8988T (cell line): ENCODE measurements around the gene TIMP1.
A peak's percentile ranks its signal among the peaks of the same experiment; 100 is the strongest.

Source experiments
- DNase-seq: peaks from one replicate; pipeline ENCODE4 v3.0.0; 2011

Gene TIMP1

DNA sequence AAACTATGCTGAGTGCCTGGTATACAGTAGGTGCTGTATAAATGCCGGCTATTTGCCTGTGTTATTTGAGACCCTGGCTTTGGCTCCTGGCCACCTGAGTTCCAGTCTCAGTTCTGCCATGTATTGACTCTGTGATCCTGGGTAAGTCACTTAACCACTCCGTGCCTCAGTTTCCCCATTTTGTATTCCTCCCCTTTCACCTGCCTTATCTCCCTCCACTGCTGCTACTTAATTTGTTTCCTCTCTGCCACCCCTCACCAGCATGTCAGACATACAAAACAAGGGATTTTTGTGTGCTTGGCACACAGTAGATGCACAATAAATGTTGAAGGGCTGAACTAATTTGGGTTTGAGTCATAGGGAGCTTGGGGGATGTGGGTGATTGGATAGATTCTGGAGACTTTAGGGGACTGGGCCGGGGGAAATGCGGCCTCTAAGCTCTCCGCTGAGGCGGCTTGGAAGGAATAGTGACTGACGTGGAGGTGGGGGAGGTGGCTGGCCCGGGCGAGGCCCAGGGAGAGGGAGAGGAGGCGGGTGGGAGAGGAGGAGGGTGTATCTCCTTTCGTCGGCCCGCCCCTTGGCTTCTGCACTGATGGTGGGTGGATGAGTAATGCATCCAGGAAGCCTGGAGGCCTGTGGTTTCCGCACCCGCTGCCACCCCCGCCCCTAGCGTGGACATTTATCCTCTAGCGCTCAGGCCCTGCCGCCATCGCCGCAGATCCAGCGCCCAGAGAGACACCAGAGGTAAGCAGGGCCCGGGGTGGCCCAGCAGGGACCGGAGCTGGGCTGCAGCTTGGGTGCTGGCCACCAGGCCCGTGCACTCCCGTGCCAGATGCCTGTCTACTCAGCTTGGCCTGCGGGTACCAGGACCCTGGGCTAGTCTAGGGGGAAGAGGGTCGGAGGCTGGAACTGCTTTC lies at the start of gene TIMP1:
Gene TIMP1 (plus strand): TSS at position 706 of the 917 bp plus-strand sequence. CDS start 980 bp downstream, outside the sequence.
- peak; percentile 82 for DNase-seq

DNA sequence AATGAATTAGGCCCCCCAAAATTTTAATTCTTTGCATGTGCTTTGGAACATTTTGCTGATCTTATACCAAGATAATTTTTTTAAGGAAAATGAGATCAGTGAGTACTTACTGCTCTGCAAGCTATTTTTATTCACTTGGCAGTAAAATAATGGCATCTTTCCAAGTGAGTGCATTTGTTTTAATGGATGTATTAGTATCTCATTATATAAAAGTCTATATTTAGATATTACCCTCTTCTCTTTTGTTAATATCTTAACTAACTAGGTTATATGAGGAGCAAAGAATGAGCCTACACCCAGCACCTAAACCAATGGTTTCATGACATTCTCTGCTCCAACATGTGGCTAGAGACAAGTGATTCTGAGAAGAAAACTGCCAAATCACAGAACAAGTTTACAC lies 42.4 kb upstream of the TIMP1 start:
- DNase-seq, result no peak

DNA sequence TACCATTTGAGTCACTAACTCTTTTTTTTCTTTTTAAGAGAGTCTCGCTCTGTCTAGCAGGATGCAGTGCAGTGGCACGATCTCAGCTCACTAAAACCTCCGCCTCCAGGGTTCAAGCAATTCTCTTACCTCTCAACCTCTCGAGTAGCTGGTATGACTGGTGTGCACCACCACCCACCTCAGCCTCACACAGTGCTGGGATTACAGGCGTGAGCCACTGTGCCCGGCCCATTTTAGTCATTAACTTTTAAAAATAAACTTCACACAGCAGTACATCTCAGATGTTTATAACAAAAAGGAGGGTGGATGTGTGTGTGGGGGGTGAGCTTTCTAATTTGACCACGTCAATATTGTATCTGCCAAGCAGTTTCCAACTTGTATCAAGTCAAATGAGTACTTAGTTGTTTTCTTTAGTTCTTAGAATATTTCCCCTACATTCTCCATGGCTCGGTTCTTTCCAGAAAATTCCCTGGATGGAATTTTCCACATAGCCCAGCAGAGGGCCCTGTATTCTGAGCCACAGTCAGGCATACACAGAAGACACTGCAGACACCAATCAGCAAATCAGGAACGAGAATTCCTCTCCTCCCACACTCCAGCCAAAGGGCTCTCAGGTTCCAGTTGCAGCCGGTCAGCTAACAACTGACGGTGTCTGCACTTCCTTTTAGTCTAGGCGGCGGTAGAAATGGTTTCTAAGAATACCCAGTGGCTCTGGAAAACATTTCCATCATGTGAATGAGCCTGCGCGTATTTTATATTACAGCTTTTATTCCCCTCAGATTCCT lies 41.3 kb upstream of the TIMP1 start:
- peak; percentile 53 for DNase-seq

DNA sequence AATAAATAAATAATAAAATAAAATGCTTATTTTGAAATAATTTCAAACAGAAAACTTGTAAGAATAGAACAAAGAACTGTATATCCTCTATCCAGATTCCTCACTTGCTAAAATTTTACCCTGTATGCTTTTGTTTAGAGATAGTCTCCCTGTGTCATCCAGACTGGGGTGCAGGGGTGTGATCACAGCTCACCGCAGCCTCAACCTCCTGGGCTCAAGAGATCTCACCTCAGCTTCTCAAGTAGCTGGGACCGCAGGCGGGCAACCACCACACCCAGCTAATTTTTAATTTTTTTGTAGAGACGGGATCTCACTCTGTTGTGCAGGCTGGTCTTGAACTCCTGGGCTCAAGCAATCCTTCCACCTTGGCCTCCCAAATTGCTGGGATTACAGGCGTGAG lies 38.7 kb upstream of the TIMP1 start:
- no peak for DNase-seq

DNA sequence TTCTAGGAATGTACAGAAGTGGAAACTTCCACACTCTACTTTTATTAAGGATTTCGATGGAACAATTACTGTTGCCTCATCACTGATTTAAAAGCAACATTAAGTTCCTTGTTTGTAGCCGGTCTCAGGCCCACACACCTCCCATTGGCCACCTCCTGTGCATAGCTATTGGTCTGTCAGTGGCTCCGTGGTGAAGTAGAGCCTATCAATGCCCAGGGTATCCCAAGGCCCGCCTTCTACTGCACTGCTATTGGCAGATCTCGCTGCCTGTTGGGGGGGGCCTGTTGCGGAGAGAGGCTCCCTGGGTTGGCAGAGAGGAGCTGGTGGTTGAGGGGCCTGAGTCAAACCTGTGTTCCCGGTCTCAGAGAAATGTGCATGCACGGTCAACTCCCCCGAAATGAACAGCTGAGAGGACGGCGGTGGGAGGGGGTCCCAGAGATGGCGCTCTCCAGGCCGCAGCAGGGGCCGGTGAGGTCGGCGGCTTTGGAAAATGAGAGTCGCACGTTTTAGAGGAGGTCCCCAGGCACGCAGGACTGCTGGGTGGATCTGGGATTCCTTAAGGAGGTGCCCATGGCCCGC lies 26.1 kb upstream of the TIMP1 start:
- no peak for DNase-seq

DNA sequence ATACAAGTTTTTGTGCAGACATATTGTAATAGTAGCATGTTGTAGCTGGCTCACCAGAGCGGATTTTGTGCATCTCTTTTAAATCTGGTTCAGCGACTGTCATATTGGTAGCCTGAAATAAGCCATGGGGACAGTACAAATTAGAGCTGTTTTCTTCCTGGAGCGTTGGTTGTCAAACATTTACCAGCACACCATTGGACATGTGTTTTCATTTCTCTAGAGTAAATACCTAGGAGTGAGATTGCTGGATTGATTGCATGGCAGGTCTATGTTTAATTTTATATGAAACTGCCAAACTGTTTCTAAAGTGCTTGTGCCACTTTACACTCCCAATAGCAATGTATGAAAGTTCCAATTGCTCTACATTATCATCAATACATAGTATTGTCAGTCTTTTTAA lies 23.8 kb upstream of the TIMP1 start:
- no peak for DNase-seq

DNA sequence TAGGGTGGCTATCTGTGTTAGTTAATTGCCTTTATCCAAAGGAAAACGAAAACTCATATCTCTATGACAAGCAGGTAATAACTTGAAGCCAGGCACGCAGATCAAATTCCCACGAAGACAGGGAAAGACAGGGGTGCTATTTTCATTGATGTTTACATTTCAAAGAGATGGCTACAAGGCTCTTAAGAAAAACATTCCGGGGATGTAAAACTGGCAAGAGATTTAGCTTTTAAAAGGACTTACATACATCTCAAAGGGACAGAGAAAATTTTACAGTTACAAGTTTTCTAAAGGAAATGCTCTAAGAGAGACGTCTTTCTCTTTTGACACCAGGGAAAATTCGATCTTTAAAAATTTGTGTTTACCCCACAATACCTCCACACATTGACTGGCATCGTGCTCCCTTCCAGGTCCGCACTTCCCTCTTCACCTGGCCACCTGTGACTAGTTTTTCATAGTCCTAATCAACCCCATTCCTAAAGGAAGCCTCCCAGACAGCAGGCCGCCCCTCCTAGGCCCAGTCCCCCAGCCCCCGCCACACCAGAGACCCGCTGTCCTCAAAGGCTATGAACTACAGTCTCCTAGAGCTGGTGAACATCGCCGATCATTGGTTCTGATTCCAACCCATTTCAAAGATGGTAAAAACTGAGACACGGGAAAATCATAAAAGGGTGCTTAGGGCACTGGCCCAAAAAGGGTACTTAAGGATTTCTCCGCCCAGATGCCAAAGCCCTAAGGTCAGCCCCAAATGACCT lies 21.9 kb upstream of the TIMP1 start:
- no peak for DNase-seq

DNA sequence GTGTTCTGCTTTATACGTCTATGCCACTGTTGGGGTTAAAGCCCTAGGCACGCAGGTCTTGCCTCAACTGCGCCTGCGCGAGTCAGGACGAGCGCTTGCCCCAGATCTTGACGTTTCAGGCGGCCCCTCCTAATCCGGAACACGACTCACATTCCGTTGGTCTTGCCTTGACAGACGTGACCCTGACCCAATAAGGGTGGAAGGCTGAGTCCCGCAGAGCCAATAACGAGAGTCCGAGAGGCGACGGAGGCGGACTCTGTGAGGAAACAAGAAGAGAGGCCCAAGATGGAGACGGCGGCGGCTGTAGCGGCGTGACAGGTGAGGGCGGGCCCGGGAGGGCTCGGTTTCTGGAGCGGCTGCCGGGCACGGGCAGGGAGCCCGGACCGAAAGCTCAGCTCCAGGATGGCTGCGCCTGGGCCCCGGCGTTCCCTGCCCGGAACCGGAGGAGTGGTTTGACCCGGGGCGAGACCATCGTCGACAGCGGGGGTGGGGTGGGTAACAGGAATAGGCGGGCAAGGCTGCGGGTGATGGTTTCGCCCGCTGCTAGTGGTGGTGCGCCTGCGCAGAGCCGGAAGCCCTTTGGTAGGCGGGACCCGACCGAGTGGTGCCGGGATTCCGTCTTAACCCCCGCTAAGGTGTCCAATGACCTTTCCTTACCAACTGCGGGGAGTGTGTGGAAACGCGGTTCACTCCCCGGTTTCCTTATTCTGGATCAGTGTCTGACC lies 21.1 kb upstream of the TIMP1 start, which contains the start of gene ARAF:
Gene ARAF (plus strand): TSS at position 272 of the 725 bp plus-strand sequence. CDS start 1,763 bp downstream, outside the sequence.
- peak; percentile 82 for DNase-seq

DNA sequence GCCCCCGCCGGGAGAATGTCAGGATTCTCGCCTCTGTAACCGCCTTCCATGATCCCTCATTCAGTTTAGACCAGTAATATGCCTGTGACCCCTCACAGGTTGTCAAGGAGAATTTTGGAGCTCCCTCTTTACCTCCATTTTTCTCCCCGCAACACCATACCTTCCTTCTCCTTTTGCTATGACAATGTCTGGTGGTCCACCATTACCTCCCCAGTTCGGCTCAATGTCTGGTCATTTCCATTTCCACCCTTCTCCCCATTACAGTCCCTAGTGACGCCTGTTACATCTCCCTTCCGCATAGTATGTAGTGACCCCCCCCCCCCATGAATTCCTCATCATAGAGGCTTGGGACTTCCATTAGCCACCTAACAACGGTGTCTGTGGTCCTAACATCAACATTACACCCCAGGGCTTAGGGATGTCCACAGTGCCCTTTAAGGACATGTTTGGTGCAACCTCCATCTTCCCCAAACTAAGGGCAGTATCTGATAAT lies 20.5 kb upstream of the TIMP1 start:
- DNase-seq, result no peak

DNA sequence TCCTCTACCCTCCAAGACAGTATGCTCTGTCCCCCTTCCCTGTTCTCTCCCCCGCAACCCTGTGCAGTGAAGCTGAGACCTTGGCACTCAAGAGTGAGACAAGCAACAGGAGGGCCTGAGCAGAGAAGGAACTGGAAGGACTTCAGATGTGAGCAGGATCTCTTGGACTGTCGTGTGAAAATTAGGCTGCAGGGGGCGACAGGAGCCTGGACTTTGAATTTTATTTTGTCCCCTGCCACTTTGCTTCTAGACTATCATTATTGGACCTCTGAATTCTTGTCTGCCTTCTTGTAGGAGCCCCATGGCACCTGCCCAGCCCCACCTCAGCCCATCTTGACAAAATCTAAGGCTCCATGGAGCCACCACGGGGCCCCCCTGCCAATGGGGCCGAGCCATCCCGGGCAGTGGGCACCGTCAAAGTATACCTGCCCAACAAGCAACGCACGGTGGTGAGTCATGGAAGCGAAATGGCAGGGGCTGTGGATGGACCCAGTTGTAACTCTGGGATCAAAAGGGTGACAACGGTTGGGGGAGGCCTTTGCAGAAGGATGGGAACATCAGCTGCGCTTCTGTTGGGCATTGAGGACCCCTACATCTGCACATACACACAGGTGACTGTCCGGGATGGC lies 19.5 kb upstream of the TIMP1 start:
- no peak for DNase-seq

DNA sequence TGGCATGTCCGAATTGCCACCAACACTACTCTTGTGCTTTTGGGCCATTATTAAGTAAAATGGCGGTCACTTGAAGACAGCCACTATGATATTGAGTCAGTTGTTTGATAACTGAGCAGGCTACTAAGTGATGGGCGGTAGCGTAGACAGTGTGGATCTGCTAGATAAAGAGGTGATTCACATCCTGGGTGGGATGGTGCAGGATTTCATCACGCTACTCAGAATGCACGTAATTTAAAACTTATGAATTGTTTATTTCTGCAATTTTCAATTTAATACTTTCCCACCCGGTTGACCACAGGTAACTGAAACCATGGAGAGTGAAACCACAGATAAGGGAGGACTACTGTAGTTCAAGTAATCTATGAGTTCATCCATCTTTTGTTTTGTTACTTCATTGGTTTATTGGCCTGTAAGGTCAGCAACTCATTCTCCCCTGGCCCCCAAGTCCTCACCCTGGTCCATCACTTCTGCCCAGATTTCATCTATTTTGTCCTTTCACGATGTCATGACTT lies 18.4 kb upstream of the TIMP1 start:
- no peak for DNase-seq

DNA sequence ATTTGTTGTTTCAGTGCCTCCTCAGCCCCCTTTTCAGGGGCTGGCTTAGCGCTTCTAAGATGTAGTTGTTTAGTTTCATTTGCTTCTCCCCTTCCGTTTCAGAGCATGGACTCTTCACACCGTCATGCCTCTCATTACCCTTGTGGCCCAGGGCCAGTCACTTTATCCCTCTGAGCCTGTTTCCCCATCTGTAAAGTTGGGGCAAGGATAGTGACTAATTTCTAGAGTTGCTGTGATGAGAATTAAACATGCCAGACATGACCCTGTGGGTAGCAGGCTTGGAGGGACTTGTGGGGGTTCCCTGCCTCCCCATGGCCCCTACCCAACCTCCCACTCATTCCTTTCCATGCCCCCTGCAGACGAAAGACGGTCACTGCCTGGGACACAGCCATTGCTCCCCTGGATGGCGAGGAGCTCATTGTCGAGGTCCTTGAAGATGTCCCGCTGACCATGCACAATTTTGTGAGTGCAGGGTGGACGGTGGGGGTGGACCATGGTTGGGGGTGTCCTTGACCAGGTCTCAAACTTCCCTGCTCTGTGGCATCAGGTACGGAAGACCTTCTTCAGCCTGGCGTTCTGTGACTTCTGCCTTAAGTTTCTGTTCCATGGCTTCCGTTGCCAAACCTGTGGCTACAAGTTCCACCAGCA lies 17.7 kb upstream of the TIMP1 start:
- DNase-seq, result no peak

DNA sequence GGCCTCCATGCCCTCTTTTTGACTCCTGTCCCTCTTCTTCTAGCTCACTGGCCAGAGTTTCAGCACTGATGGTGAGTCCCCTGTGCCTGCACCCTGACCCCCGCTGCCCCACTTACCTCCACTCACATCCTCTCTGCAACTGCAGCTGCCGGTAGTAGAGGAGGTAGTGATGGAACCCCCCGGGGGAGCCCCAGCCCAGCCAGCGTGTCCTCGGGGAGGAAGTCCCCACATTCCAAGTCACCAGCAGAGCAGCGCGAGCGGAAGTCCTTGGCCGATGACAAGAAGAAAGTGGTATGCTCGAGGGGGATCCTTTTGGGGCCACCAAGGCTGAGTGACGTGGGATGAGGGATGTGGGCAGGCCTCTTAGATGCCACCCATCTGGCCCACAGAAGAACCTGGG lies 15.4 kb upstream of the TIMP1 start:
- DNase-seq, result no peak

DNA sequence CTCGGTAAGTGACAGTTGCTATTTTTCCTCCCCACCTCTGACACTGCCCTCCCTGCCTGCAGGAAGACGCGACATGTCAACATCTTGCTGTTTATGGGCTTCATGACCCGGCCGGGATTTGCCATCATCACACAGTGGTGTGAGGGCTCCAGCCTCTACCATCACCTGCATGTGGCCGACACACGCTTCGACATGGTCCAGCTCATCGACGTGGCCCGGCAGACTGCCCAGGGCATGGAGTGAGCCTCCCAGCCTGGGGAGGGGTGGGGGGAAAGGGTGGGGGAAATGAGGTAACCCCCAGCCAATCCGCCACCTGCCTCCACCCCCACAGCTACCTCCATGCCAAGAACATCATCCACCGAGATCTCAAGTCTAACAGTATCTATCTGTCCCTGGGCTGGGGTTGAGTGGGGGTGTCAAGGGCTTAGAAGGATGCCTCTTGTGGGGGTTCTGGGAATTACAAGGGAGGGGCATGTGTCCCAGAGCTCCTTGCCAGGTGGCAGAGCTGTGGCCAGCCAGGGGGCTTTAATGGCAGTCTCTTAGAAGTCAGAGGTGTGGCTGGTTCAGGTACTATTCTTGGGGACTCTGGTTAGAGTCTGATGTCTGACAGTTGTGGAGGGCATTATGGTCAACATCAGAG lies 13.5 kb upstream of the TIMP1 start:
- DNase-seq, result peak; percentile 68

DNA sequence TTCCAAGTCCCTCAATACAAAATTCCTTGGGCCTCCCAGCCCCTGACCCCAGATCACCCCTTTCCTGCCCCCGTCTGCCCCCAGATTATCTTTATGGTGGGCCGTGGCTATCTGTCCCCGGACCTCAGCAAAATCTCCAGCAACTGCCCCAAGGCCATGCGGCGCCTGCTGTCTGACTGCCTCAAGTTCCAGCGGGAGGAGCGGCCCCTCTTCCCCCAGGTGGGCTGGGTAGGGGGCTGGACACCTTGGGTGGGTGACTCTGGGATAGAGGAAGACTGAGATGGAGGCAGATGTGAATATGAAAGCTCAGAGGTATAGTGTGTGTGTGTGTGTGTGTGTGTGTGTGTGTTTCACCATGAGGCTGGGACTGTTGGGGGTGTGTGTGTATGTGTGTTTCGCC lies 11.4 kb upstream of the TIMP1 start:
- DNase-seq, result no peak

DNA sequence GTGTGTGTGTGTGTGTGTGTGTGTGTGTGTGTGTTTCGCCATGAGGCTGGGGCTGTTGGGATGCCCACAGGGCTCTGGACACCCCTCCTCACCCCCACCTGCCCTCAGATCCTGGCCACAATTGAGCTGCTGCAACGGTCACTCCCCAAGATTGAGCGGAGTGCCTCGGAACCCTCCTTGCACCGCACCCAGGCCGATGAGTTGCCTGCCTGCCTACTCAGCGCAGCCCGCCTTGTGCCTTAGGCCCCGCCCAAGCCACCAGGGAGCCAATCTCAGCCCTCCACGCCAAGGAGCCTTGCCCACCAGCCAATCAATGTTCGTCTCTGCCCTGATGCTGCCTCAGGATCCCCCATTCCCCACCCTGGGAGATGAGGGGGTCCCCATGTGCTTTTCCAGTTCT lies 11.0 kb upstream of the TIMP1 start:
- DNase-seq, result no peak

DNA sequence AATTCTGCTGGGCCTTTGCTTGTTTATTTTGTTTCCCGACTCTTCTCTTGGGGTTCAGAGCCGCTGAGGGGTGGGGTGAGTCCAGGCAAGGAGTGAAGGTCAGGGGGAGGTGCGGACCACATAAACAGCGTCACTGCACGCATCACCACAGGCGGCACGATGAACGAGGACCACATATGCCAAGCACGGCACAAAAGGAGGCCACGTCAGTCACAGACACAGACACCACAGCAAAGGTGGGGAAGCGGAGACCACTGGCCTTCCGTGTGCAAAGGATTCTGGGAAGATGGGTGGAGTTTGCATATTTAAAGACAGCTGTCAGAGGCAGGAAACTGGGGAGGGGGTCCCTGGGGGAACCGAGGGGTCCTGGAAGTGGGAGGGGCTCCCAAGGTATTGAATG lies 10.3 kb upstream of the TIMP1 start:
- DNase-seq, result no peak

DNA sequence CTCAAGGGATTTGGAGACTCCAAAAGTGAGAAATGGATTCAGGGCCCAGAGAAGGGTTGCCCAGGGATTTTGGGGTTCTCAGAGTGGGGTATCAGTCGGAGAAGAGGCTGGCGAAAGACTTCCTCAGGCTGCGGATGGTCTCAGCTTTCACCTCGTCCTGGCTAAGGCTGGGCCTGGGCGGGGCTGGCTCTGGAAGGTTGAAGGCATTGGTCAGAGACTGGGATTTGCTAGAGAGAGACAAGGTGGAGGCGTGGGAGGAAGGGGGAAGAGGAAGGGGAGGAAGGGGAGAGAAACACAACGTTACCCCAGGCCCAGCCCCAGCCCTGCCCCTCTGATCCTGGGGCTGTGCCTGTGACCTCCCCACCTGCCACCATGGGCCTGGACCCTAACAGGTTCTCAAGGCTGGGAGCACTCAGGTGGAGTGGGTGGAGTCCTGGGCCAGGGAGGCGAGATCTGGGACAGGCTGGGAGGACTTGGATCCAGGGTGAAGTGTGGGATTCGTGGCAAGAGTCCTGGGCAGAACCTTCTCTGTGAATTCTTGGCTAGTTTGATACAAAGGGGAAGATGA lies 9.4 kb upstream of the TIMP1 start:
- no peak for DNase-seq

DNA sequence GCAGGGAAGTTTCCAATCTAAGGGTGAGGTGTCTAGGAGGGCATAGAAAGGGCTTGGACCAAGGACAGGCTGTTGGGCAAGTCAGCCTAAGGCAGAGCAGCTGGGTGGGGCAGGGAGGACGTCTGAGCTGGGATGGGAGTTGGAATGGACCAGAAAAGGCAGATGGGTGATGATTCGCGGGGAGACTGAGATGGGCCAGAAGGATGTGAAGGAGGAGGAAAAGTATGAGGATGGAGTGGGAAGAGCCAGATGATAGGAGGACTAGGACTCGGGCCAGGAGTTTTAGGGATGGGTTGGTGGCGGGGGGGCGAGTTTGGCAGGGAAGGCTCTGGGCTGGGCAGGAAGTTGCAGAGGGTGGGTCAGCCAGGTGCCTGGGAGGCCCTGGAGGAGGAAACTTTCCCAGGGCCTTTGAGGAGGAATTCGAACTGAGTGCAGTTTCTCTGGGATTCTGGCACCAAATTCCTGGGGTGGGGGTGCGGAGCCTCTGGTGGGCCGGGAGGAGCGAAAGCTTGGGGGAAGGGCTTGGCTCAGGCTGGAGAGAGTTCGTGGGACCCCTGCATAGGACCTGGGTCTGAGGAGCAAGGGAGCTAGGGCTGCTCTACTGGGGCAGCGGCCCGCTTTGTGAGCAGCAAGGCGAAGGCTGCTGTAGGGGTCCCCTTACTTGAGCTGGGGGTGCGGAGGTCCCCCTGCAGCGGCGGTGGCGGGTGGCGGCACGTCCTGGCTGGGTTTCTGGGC lies 8.7 kb upstream of the TIMP1 start:
- no peak for DNase-seq
